HL-60/S4 (cell line): ENCODE measurements around the gene CARMIL1.

Experiments
- in situ Hi-C: fragments of 300-500 bp; cut with MboI; formaldehyde crosslinking; loops from 2 replicates; pipeline ENCODE4 v1.14.3; 2022; ENCODE audit warnings: low sequenced_read_pairs

The CARMIL1 gene

DNA sequence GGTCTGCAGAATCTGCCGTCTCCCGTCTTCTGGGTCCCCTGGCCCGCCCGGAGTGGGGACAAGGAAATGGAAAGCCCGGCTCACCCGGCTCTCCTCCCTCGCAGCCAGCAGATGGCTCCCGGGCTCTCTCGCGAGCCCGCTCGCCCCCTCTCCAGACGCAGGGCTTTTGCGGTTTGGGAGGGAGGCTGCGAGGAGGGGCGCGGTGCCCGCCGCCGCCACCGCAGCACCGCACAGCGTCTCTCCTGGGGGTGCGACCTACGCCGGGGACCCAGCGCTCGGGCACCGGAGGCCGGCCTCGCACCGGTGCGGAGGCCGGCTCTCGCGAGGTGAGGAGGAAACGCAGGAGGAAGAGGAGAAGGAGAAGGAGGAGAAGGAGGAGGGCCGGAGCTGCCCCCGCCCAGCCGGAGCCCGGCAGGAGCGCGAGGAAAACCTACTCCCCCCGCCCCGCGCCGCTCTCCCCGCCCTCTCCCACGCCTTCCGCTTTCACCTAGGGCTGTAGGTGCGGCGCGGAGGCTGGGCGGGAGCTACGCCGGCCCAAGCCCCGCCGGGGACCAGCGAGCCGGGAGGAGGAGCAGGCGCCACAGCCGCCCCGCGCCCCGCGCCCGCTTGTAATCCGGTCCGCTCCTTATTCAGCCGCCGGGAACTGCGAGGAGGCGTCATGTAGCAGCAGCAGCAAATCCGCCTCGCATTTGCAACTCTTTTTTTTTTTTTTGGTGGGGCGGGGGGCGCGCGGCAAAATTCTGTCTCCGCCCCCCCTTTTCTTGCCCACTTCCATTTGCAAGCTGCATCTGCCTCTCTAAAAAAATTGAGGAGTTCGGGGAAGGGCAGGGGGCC lies at the start of gene CARMIL1:
CARMIL1 (plus strand) TSS at position 461 of the 834 bp plus-strand sequence. CDS start 422 bp downstream, outside the sequence.
- in situ Hi-C loops = no loop called here

- in situ Hi-C loops = no loop called here
These were observed 49.4 kb upstream of the CARMIL1 start for GRCh38 chr6:25229671-25230321.

DNA sequence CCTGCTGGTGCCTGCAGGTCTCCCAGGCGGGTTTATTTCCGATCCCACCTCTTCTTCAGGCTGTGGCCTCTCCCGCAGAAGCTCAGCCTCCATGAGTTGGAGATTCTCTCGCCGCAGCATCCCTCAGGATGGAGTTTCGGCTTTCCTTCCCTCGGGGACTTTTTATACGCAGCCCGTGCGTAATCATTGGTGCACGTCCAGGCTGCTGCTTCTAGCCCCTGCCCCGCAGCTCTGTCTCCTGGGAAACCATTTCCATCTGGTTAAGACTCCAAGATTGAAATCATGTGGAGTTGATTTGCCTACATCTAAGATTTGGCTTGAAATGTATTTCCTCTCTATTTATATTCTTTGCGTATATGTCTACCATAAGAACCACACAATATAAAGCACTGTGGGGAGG lies 46.7 kb upstream of the CARMIL1 start:
- in situ Hi-C loops = no loop called here

DNA sequence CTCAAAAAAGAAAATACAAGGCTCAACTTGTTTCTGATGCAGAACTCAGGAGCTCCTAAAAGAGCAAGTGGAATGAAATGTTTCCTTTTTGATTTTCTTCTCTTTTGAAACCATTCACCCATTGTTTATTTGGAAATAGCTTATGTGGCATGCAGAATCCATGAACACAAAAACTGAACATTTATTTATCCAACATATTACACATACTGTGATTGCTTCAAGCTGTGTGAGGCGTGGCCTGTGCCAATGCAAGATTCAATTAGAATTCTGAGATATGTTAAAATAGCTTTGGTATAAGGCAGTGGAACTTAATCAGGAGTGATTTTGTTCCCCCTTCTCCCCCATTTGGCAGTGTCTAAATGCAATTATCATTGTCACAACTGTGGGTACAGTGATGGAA lies 45.9 kb upstream of the CARMIL1 start:
- in situ Hi-C loops = no loop called here

- in situ Hi-C loops = no loop called here
These were observed 41.6 kb upstream of the CARMIL1 start for GRCh38 chr6:25237579-25237978.

DNA sequence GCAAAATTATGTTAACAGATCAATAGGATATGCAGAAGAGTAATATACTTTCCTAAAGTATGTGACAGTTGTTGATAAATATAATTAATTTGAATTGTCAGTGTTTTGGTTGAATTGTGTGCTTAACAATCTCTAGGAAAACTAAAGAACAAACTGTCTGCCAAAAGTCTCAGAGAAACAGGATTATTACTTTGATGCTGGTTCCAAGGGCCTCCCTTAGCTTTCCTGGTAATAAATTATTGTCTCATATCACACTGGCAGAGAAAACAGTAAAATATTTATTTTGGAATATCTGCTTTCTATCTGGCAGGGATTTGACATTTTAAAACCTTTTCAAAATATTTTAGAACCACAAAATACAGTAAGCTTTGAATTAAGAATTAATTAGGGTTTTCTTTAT lies 40.1 kb upstream of the CARMIL1 start:
- in situ Hi-C loops = no loop called here

- in situ Hi-C loops = no loop called here
These were observed 39.7 kb upstream of the CARMIL1 start for GRCh38 chr6:25239498-25239897.

DNA sequence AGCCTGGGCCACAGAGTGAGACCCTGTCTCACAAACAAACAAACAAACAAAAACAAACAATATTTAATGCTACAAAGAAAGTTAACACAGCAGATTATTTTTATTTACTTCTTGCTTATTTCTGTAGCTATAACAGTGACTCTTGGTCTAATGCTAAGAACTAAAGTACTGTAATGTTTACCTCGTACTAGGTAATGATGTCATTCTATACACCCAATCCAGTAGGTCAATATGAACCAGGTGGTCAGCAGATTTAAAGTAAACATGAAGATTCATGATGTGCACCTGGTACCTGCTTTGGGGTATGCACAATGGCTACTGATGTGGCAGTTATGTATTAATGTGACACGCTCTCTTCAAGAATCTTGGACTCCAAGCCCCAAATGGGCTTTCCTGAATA lies 36.6 kb upstream of the CARMIL1 start:
- in situ Hi-C loops = no loop called here

GRCh38 chr6:25244865-25245264 lies 34.3 kb upstream of the CARMIL1 start:
- in situ Hi-C loops = no loop called here

DNA sequence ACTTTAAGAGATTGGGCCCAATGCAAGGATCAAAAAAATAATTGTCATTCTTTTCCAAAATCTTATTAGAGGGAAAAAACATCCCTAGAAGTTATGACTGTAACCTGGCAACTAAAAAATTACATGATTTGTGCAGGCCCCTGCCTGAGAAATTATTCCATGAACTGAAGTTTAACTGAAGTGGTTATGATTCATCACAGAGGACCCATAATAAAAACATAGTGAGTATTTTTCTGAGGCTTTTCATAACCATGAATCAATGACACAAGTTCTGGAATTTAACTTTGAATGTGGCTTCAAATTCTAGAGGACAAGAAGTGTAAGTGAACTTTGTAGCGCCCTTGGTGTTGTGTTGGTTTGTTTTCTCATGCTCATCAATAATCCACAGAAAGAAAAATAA lies 31.1 kb upstream of the CARMIL1 start:
- in situ Hi-C loops = no loop called here

- in situ Hi-C loops = no loop called here
These were observed 30.0 kb upstream of the CARMIL1 start for GRCh38 chr6:25249133-25249532.

DNA sequence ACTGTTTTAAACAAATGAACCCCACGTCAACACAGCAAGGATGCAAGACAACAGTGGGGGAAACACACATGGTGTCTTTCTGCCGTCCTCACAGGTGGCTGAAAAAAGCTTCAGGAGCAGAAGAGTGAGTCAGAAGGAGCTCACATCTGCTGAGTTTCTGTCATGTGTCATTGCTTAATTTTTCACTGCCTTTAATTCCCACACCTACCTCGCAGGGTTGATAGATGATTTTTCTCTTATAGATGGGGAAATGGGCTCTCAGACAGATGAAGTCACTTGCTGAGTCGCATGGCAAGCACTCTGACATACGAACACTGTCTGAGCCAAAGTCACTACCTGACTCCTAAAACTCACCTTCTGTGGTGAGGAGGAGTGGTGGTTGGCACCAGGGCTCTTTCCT lies 28.3 kb upstream of the CARMIL1 start:
- in situ Hi-C loops = loop anchor here (25.0 kb wide), 2 partner anchors 236 to 361 kb away; no protein-coding TSS in a partner anchor

- in situ Hi-C loops = loop anchor here (25.0 kb wide), 2 partner anchors 236 to 361 kb away; no protein-coding TSS in a partner anchor
These were observed 27.7 kb upstream of the CARMIL1 start for GRCh38 chr6:25251426-25251825.

GRCh38 chr6:25253351-25253750 lies 25.8 kb upstream of the CARMIL1 start:
- in situ Hi-C loops = loop anchor here (25.0 kb wide), 2 partner anchors 234 to 359 kb away; no protein-coding TSS in a partner anchor

GRCh38 chr6:25254671-25255070 lies 24.5 kb upstream of the CARMIL1 start:
- in situ Hi-C loops = loop anchor here (25.0 kb wide), 2 partner anchors 233 to 358 kb away; no protein-coding TSS in a partner anchor

DNA sequence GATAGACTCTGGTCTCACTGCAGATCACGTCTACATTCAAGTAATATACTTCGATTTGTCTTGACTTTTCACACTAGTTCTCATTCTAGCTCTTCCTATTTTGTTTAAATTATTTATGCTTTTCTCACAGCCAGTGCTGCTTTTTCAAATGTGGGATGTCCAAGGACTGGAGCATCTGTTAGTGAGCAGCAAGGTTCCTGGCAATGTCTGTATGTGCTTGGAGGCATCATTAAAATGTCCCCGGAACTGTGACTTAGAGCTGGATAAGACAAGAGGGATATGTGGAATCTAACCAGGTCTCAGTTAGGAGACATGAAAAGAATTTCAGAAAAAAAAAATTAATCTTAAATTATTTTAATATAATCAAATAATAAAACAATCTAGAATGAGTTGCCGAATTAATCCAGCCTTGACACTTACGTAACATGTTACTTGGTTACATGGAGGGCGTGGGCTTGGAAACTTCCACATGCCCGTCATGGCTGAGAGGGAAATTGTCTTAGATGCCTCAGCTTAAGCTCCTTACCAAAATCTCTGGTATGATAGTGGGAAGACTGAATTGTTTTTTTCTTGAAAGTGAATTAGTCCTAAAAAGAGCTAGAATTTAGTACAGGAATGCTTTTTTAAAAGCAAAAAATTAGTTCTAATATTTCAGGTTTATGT lies 21.4 kb upstream of the CARMIL1 start:
- in situ Hi-C loops = loop anchor here (25.0 kb wide), 2 partner anchors 229 to 354 kb away; no protein-coding TSS in a partner anchor

GRCh38 chr6:25259756-25260155 lies 19.4 kb upstream of the CARMIL1 start:
- in situ Hi-C loops = loop anchor here (25.0 kb wide), 2 partner anchors 228 to 353 kb away; no protein-coding TSS in a partner anchor

DNA sequence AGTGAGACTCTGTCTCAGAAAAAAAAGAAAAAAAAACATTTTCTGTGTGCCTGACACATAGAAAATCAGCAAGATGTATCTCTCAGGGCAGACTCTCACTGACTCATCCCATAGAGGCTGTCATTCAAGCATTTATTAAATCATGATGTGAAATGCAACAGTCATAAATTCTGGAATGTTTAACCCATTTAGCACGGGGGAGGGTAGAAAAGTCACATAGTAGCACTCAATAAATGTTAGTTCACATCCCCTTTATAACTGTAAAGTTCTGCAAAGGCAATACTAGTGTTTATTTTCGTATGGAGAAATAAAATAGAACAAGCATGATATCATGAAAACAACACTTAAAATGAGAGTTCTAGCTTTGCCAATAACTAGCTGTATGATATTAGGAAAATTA lies 15.5 kb upstream of the CARMIL1 start:
- in situ Hi-C loops = loop anchor here (25.0 kb wide), 2 partner anchors 224 to 349 kb away; no protein-coding TSS in a partner anchor

DNA sequence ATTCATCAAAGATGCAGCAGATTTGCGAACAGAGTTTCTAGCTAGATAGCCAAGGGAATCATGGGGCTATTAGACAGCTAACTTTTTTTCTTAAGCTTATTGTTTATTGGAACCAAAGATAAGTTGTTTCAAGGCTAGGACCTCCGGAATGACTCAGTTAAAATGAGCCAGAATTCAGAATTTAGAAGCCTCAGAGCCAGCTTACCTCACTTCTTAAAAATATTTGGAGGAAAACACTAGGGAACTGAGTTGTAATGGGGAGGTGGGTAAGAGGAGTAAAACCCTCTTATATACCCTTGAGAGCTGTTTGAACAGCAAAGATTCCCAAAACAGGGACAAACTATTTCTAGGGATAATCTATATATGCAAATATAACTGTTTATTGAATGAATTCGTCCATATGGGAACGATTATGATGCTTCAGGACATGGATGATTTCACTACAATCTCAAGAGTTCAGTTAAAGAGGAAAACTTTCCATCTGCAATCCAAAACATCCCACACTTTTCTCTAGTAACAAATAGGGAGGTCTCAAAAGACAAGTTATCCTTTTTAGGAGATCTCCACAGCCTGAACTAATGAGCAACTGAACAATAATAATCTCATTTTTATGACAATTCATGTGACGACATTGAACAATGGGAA lies 12.6 kb upstream of the CARMIL1 start:
- in situ Hi-C loops = loop anchor here (25.0 kb wide), 2 partner anchors 221 to 346 kb away; no protein-coding TSS in a partner anchor

DNA sequence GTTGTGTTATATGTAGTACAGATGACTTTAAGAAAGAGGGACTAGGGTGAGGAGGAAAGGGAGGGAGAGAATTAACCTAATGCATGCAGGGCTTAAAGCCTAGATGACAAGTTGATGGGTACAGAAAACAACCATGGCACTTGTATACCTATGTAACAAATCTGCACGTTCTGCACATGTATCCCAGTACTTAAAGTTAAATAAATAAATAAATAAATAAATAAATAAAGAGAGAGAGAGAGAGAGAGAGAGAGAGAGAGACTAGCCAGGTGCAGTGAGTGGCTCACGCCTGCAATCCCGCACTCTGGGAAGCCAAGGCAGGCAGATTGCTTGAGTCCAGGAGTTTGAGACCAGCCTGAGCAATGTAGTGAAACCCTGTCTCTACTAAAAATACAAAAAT lies 11.5 kb upstream of the CARMIL1 start:
- in situ Hi-C loops = loop anchor here (25.0 kb wide), 2 partner anchors 220 to 345 kb away; no protein-coding TSS in a partner anchor
